Astrocyte (in vitro differentiated cells and primary cell): ENCODE measurements around the gene RP2.

Experiments
- EZH2 ChIP-seq: IDR thresholded peaks from 2 replicates; pipeline ENCODE4 v1.6.1; 2012; ENCODE audit warnings: mild to moderate bottlenecking, low read length, inconsistent platforms; ENCODE audit not compliant: insufficient read depth
- TF ChIP-seq, protein P1 (sequence below): IDR thresholded peaks from 2 replicates; pipeline ENCODE4 v1.5.1; 2011; ENCODE audit warnings: low read depth, mild to moderate bottlenecking, inconsistent platforms, low read length, moderate library complexity; ENCODE audit not compliant: insufficient read depth

DNA sequence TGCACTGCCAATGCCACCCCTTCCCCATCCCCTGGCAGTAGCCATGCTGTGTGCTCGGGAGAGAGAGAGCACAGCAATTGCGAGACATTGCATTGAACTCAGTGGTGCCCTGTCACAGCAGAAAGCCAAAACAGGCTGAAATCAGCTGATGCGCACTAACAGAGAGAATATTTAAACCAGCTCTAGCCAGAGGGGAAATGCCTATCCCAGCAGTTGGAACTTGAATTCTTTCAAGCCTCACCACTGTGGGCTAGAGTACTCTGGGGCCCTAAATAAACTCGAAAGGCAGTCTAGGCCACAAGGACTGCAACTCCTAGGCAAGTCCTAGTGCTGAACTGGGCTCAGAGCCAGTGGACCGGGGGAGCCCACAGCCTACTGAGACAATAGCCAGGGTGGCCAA is 17.7 kb upstream of the RP2 start:
- TF ChIP-seq, protein P1, sequence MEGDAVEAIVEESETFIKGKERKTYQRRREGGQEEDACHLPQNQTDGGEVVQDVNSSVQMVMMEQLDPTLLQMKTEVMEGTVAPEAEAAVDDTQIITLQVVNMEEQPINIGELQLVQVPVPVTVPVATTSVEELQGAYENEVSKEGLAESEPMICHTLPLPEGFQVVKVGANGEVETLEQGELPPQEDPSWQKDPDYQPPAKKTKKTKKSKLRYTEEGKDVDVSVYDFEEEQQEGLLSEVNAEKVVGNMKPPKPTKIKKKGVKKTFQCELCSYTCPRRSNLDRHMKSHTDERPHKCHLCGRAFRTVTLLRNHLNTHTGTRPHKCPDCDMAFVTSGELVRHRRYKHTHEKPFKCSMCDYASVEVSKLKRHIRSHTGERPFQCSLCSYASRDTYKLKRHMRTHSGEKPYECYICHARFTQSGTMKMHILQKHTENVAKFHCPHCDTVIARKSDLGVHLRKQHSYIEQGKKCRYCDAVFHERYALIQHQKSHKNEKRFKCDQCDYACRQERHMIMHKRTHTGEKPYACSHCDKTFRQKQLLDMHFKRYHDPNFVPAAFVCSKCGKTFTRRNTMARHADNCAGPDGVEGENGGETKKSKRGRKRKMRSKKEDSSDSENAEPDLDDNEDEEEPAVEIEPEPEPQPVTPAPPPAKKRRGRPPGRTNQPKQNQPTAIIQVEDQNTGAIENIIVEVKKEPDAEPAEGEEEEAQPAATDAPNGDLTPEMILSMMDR: no peak
- no peak for TF ChIP-seq EZH2
